ENCODE measurements around the gene COLEC12. TPM values are rescaled to one million over a fixed set of nuclear protein-coding genes. Genes with fewer than 3 reads are reported as not detected.

Gene COLEC12
- total and polyA plus RNA-seq, 5 experiments from 2014 or later, result 0.13 TPM; not detected in 4

DNA sequence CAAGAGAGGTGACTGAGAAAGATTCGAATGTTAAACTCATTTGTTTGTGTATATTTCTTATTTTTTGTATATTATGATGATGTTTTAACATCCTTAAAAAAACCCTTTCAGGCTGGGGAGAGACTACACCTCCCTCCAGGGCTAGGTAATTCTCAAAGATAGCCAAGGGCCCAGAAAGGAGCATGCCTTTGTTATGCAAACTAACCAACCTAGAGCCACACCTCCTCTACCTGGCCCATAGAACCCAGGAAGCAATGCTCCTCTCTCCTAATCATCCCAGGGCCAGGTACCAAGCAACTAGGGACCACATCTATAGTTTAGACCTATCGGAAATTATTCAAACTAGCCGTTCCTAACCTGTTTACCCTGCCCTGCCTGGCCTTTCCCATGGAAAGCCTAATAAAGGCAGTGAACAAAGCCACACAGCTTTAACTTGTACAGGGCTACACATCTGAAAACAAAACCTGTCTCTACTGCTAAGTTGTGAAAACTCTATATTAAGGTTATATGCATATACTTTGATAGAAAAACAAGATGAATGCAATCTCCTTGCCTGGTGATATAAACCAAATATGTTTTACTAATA is 79.7 kb downstream of the COLEC12 start:
- no peaks in the 10 kb centered on the region for H3K4me1 Mint-ChIP-seq
- no peaks in the 10 kb centered on the region for H3K36me3 Mint-ChIP-seq
- no peak overlapping the region for H3K27ac Mint-ChIP-seq
- no peak overlapping the region for H3K4me3 Mint-ChIP-seq
- ATAC-seq (no peak), DNase-seq (no peak)
- POLR2A ChIA-PET, result no interaction called here
- H3K27me3 Mint-ChIP-seq, result peaks cover 0 to 5% (median 2%) of the 10 kb centered on the region in 5 donors
- no peaks in the 10 kb centered on the region for H3K9me3 Mint-ChIP-seq

GRCh38 chr18:419541-420175 is 80.8 kb downstream of the COLEC12 start:
- DNase-seq, result no peak
- ATAC-seq, result no peak
- POLR2A ChIA-PET, result no interaction called here
- Mint-ChIP-seq H3K9me3 (no peaks in the 10 kb centered on the region), H3K4me1 (no peaks in the 10 kb centered on the region), H3K27me3 (peaks cover 0 to 5% (median 2%) of the 10 kb centered on the region in 5 donors), H3K4me3 (no peak overlapping the region), H3K27ac (no peak overlapping the region), H3K36me3 (no peaks in the 10 kb centered on the region)

DNA sequence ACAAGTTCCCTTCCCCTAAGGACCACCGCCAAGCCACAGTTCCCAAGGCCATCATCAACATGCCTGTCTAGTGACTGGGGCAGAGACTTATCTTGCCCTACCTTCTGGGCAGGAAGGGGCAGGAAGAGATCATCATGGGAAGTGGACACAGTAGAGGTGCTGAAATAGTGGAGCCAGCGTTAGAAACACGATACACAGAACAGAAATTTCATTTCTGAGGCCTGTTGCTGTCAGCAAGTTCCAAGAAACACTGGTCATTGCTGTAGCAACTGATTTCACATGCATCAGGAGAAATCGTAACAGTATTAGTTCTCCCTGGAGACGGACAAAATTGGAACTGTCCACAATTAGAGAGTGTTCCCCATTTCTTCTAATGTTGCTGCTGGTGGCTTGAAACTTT is 83.0 kb downstream of the COLEC12 start:
- POLR2A ChIA-PET, result no interaction called here
- ATAC-seq, result no peak
- no peaks in the 10 kb centered on the region for H3K36me3 Mint-ChIP-seq
- no peak overlapping the region for H3K27ac Mint-ChIP-seq
- no peaks in the 10 kb centered on the region for H3K4me1 Mint-ChIP-seq
- peaks cover 0 to 4% (median 0%) of the 10 kb centered on the region in 9 donors for H3K9me3 Mint-ChIP-seq
- H3K27me3 Mint-ChIP-seq, result peaks cover 0 to 10% (median 3%) of the 10 kb centered on the region in 5 donors
- no peak for DNase-seq
- H3K4me3 Mint-ChIP-seq, result no peak overlapping the region

- DNase-seq, result no peak
- H3K36me3 Mint-ChIP-seq, result no peaks in the 10 kb centered on the region
- POLR2A ChIA-PET, result no interaction called here
Measured at GRCh38 chr18:416930-417329, 83.6 kb downstream of the COLEC12 start.

GRCh38 chr18:415617-416612 is 84.6 kb downstream of the COLEC12 start:
- H3K27ac Mint-ChIP-seq, result no peak overlapping the region
- no peaks in the 10 kb centered on the region for H3K36me3 Mint-ChIP-seq
- H3K9me3 Mint-ChIP-seq, result peaks cover 0 to 17% (median 4%) of the 10 kb centered on the region in 9 donors
- H3K27me3 Mint-ChIP-seq, result peaks cover 0 to 13% (median 7%) of the 10 kb centered on the region in 5 donors
- no peak for DNase-seq
- no peak for ATAC-seq
- no peaks in the 10 kb centered on the region for H3K4me1 Mint-ChIP-seq
- POLR2A ChIA-PET, result no interaction called here
- H3K4me3 Mint-ChIP-seq, result no peak overlapping the region

More at GRCh38 chr18:416930-417329, 83.6 kb downstream of the COLEC12 start:
- Mint-ChIP-seq H3K9me3 (peaks cover 0 to 6% (median 2%) of the 10 kb centered on the region in 9 donors), H3K4me3 (no peak overlapping the region), H3K4me1 (no peaks in the 10 kb centered on the region), H3K27ac (no peak overlapping the region), H3K27me3 (peaks cover 0 to 10% (median 2%) of the 10 kb centered on the region in 5 donors)
- ATAC-seq, result no peak

DNA sequence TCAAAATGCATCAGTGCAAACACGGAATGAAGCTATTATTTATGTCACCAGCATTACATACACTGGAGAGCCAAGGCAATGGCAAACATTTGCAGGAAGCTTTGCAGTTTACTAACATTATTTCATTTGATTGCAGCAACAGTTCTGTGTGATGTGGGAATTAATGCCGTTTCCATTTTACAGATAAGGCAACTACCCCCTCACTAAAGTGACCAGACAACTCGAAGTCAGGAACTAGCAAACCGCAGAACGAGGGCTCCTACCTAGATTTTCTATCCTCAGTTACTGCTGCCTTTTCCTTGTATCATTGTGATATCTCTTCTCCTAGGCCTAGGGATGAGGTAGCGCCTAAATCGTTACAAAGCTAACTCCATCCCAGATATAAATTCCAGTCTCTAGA is 85.5 kb downstream of the COLEC12 start:
- Mint-ChIP-seq H3K9me3 (peaks cover 0 to 17% (median 4%) of the 10 kb centered on the region in 9 donors), H3K27me3 (peaks cover 1 to 16% (median 7%) of the 10 kb centered on the region in 5 donors), H3K27ac (no peak overlapping the region), H3K4me1 (no peaks in the 10 kb centered on the region), H3K4me3 (no peak overlapping the region), H3K36me3 (no peaks in the 10 kb centered on the region)
- POLR2A ChIA-PET, result no interaction called here
- DNase-seq (no peak), ATAC-seq (no peak)

DNA sequence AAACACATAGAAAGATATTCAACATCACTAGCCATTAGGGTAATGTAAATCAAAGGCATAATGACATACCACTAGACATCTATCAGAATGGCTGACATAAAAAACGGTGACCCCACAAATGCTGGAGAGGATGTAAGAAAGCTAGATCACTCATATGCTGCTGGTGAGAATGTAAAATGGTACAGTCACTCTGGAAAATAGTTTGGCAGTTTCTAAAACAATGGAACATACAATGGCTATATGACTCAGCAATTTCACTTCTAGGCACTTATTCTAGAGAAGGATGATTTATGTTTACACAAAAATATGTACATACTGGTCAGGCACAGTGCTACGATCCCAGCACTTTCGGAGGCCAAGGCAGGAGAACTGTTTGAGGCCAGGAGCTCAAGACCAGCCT is 87.3 kb downstream of the COLEC12 start:
- DNase-seq (no peak), ATAC-seq (no peak)
- Mint-ChIP-seq H3K27me3 (peaks cover 6 to 16% (median 9%) of the 10 kb centered on the region in 5 donors), H3K4me3 (no peak overlapping the region), H3K9me3 (peaks cover 0 to 17% (median 4%) of the 10 kb centered on the region in 9 donors), H3K27ac (no peak overlapping the region), H3K4me1 (no peaks in the 10 kb centered on the region), H3K36me3 (peaks cover 0 to 3% (median 0%) of the 10 kb centered on the region in 3 donors)
- POLR2A ChIA-PET, result no interaction called here

DNA sequence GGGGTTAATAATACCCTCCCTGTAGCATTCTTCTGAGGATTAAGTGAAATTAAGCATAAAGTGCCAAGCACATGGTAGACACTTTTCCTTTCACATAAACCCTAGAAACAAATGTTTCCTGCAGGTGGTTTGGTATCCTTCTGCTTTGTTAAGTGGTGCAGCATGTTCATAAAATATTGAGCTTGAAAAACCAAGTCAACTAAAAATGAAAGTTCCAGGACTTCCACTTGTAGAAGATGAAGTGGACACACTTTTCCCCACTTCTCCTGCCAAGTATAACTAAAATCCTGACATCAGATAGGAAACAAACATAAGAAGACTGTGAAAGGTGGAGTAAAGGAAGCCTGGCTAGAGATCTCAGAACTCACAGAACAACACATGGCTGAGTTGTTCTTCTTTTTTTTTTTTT is 90.5 kb downstream of the COLEC12 start:
- Mint-ChIP-seq H3K27me3 (peaks cover 11 to 30% (median 19%) of the 10 kb centered on the region in 5 donors), H3K4me3 (no peak overlapping the region), H3K4me1 (peaks cover 0 to 3% (median 0%) of the 10 kb centered on the region in 4 donors), H3K9me3 (peaks cover 4 to 19% (median 13%) of the 10 kb centered on the region in 9 donors), H3K36me3 (peaks cover 0 to 12% (median 0%) of the 10 kb centered on the region in 3 donors), H3K27ac (no peak overlapping the region)
- no peak for ATAC-seq
- POLR2A ChIA-PET, result no interaction called here
- DNase-seq, result no peak

GRCh38 chr18:408367-408766 is 92.1 kb downstream of the COLEC12 start:
- Mint-ChIP-seq H3K9me3 (peaks cover 4 to 33% (median 17%) of the 10 kb centered on the region in 9 donors), H3K27me3 (peaks cover 11 to 30% (median 19%) of the 10 kb centered on the region in 5 donors), H3K4me3 (no peak overlapping the region), H3K4me1 (peaks cover 0 to 3% (median 0%) of the 10 kb centered on the region in 4 donors), H3K27ac (no peak overlapping the region), H3K36me3 (peaks cover 0 to 13% (median 4%) of the 10 kb centered on the region in 3 donors)
- ATAC-seq (no peak), DNase-seq (no peak)
- POLR2A ChIA-PET, result no interaction called here

DNA sequence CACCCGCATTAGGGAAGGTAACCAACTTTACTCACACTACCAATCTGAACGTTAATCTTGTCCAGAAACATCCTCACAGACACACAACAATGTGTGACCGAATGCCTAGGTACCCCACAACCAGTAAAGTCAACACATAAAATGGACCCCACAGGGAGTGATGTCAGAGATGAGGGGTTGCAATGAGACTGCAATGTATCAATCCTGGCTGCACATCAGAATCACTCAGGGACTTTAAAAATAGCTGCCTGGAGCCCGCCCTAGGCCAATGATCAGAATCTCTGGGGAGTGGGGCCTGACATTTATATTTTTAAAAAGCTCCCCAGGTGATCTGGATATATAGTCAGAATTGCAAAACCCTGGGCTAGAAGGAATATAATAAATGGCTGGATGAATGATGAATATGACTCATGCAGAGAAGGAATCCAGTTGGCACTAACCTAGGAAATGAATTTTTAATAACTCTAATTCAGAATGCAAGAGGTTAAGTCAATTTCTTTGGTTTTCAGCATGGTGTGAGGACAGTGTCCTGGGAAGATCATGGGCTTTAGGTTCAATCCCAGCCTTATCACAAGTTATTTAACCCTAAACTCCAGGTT is 92.8 kb downstream of the COLEC12 start:
- DNase-seq (no peak), ATAC-seq (no peak)
- Mint-ChIP-seq H3K9me3 (peaks cover 0 to 39% (median 17%) of the 10 kb centered on the region in 9 donors), H3K27ac (no peak overlapping the region), H3K4me3 (no peak overlapping the region), H3K27me3 (peaks cover 9 to 30% (median 18%) of the 10 kb centered on the region in 5 donors), H3K36me3 (peaks cover 0 to 13% (median 4%) of the 10 kb centered on the region in 3 donors), H3K4me1 (peaks cover 0 to 3% (median 0%) of the 10 kb centered on the region in 4 donors)
- POLR2A ChIA-PET, result no interaction called here

- Mint-ChIP-seq H3K27me3 (peaks cover 9 to 30% (median 18%) of the 10 kb centered on the region in 5 donors), H3K36me3 (peaks cover 0 to 13% (median 4%) of the 10 kb centered on the region in 3 donors), H3K4me3 (no peak overlapping the region), H3K27ac (no peak overlapping the region), H3K4me1 (peaks cover 0 to 3% (median 0%) of the 10 kb centered on the region in 4 donors), H3K9me3 (peaks cover 0 to 40% (median 16%) of the 10 kb centered on the region in 9 donors)
- POLR2A ChIA-PET, result no interaction called here
- no peak for ATAC-seq
- no peak for DNase-seq
Measured at GRCh38 chr18:407191-407590, 93.3 kb downstream of the COLEC12 start.

- peaks cover 0 to 38% (median 16%) of the 10 kb centered on the region in 9 donors for H3K9me3 Mint-ChIP-seq
- H3K4me1 Mint-ChIP-seq, result peaks cover 0 to 3% (median 0%) of the 10 kb centered on the region in 4 donors
- H3K27ac Mint-ChIP-seq, result no peak overlapping the region
- ATAC-seq, result no peak
- no peak overlapping the region for H3K4me3 Mint-ChIP-seq
- peaks cover 9 to 33% (median 16%) of the 10 kb centered on the region in 5 donors for H3K27me3 Mint-ChIP-seq
- peaks cover 0 to 13% (median 4%) of the 10 kb centered on the region in 3 donors for H3K36me3 Mint-ChIP-seq
- no peak for DNase-seq
- POLR2A ChIA-PET, result no interaction called here
Measured at GRCh38 chr18:406677-407076, 93.8 kb downstream of the COLEC12 start.
